DOHH2 (cell line): ENCODE data around the gene SNTA1.
A peak's percentile ranks its signal among the peaks of the same experiment; 100 is the strongest.

Experiments used
- H3F3A ChIP-seq: fragments of 200-600 bp; sonication (generic), shearing (Covaris generic); 2 replicates; pipeline ENCODE4 v1.6.0; 2016; ENCODE audit warnings: antibody characterized with exemption, mild to moderate bottlenecking; ENCODE audit not compliant: control insufficient read depth, insufficient read depth
- H3K27ac ChIP-seq: fragments of 200-600 bp; sonication (generic); 2 replicates; pipeline ENCODE4 v1.5.1; 2014; ENCODE audit warnings: low read depth, mild to moderate bottlenecking, low read length, moderate library complexity
- H3K27me3 ChIP-seq: fragments of 200-600 bp; sonication (generic); 2 replicates; pipeline ENCODE4 v1.6.1; 2014; ENCODE audit warnings: mild to moderate bottlenecking, low read length, mixed read lengths; ENCODE audit not compliant: control insufficient read depth
- H3K36me3 ChIP-seq: fragments of 200-600 bp; sonication (generic); 2 replicates; pipeline ENCODE4 v1.6.1; 2014; ENCODE audit warnings: mild to moderate bottlenecking, low read length, moderate library complexity, mixed read lengths; ENCODE audit not compliant: control insufficient read depth
- H3K4me1 ChIP-seq: fragments of 200-600 bp; sonication (generic); 2 replicates; pipeline ENCODE4 v1.6.1; 2014; ENCODE audit warnings: mild to moderate bottlenecking, low read length, mixed read lengths; ENCODE audit not compliant: control insufficient read depth
- H3K4me2 ChIP-seq: fragments of 200-600 bp; sonication (generic); 2 replicates; pipeline ENCODE4 v1.6.0; 2014; ENCODE audit warnings: mild to moderate bottlenecking, low read length, moderate library complexity
- H3K4me3 ChIP-seq: fragments of 200-600 bp; sonication (generic); 2 replicates; pipeline ENCODE4 v1.5.1; 2014; ENCODE audit warnings: mild to moderate bottlenecking, low read length, mixed read lengths
- H3K79me2 ChIP-seq: fragments of 200-600 bp; sonication (generic); 2 replicates; pipeline ENCODE4 v1.6.1; 2014; ENCODE audit warnings: mild to moderate bottlenecking, low read length, mixed read lengths; ENCODE audit not compliant: control insufficient read depth
- H3K9me2 ChIP-seq: fragments of 200-600 bp; sonication (generic); replicated peaks from 2 replicates; pipeline ENCODE4 v1.6.1; 2014; ENCODE audit warnings: mild to moderate bottlenecking, low read length, mixed read lengths; ENCODE audit not compliant: control insufficient read depth
- H3K9me3 ChIP-seq: fragments of 200-600 bp; sonication (generic); 2 replicates; pipeline ENCODE4 v1.6.1; 2014; ENCODE audit warnings: antibody characterized with exemption, low read length, mixed read lengths; ENCODE audit not compliant: control insufficient read depth, insufficient read depth
- H4K20me1 ChIP-seq: fragments of 200-600 bp; sonication (generic); 2 replicates; pipeline ENCODE4 v1.6.0; 2014; ENCODE audit warnings: low read depth, mild to moderate bottlenecking, antibody characterized with exemption, low read length, moderate library complexity; ENCODE audit not compliant: control insufficient read depth, insufficient read depth
- EZH2phosphoT487 ChIP-seq: fragments of 200-600 bp; sonication (generic); IDR thresholded peaks from 2 replicates; pipeline ENCODE4 v1.6.1; 2017; ENCODE audit warnings: borderline replicate concordance, mild to moderate bottlenecking, antibody characterized with exemption, low read length, moderate library complexity, mixed read lengths
- TF ChIP-seq, protein P1 (sequence below): fragments of 200-600 bp; sonication (generic); IDR thresholded peaks from one replicate; pipeline ENCODE4 v1.5.1; 2014; ENCODE audit warnings: antibody characterized with exemption, mild to moderate bottlenecking, low read depth, low read length; ENCODE audit not compliant: poor library complexity, severe bottlenecking

The SNTA1 gene

DNA sequence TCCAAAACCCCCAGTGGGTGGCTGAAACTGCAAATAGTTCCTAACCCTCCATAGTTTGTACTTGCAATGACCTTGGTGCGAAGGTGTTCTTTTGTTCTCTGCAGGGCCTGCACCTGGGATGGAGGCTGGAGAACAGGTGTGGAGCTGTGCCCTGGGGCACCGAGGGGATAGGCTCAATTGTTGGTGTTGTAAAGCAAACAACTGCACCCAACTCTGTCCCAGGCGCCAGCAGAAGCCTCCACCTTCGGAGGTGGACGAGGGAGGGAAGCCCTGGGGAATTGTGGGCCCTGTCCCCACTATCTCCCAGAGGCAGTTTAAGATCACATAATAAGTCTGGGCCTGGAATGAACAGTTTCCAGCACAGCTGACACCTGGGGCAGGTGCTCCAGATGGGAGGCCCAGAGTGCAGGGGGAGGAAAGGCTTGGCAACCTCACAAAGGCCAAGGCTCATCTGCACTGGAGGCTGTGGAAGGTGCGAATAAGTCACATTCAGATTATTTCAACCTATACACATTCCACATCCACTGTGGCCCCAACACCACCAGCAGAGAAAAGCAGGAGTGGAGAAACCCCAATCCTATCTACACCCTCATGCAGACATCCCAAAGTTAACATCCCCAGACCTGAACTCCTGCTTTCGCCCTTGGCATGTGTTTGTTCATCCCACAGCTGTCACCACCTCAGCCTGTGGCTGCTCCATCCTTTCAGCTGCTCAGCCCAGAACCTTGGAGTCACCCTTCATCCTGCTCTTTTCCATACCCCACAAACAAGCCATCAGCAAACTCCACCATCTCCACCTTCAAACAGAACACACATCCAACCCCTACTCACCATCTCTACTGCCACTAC is 34.0 kb upstream of the SNTA1 start:
- peaks cover 10% of the 10 kb centered on the region for H3K4me1 ChIP-seq
- no peaks in the 10 kb centered on the region for H3F3A ChIP-seq
- no peak for TF ChIP-seq EZH2phosphoT487
- TF ChIP-seq, protein P1, sequence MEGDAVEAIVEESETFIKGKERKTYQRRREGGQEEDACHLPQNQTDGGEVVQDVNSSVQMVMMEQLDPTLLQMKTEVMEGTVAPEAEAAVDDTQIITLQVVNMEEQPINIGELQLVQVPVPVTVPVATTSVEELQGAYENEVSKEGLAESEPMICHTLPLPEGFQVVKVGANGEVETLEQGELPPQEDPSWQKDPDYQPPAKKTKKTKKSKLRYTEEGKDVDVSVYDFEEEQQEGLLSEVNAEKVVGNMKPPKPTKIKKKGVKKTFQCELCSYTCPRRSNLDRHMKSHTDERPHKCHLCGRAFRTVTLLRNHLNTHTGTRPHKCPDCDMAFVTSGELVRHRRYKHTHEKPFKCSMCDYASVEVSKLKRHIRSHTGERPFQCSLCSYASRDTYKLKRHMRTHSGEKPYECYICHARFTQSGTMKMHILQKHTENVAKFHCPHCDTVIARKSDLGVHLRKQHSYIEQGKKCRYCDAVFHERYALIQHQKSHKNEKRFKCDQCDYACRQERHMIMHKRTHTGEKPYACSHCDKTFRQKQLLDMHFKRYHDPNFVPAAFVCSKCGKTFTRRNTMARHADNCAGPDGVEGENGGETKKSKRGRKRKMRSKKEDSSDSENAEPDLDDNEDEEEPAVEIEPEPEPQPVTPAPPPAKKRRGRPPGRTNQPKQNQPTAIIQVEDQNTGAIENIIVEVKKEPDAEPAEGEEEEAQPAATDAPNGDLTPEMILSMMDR = no peak
- H3K9me3 ChIP-seq = no peaks in the 10 kb centered on the region
- H3K36me3 ChIP-seq = no peaks in the 10 kb centered on the region
- no peak overlapping the region for H3K4me2 ChIP-seq
- no peak overlapping the region for H3K4me3 ChIP-seq
- peaks cover 5% of the 10 kb centered on the region; the same call in 1 of the 2 replicates for H3K27me3 ChIP-seq
- H3K9me2 ChIP-seq = no peaks in the 10 kb centered on the region
- no peak overlapping the region for H3K27ac ChIP-seq
- no peaks in the 10 kb centered on the region for H3K79me2 ChIP-seq
- H4K20me1 ChIP-seq = no peaks in the 10 kb centered on the region

DNA sequence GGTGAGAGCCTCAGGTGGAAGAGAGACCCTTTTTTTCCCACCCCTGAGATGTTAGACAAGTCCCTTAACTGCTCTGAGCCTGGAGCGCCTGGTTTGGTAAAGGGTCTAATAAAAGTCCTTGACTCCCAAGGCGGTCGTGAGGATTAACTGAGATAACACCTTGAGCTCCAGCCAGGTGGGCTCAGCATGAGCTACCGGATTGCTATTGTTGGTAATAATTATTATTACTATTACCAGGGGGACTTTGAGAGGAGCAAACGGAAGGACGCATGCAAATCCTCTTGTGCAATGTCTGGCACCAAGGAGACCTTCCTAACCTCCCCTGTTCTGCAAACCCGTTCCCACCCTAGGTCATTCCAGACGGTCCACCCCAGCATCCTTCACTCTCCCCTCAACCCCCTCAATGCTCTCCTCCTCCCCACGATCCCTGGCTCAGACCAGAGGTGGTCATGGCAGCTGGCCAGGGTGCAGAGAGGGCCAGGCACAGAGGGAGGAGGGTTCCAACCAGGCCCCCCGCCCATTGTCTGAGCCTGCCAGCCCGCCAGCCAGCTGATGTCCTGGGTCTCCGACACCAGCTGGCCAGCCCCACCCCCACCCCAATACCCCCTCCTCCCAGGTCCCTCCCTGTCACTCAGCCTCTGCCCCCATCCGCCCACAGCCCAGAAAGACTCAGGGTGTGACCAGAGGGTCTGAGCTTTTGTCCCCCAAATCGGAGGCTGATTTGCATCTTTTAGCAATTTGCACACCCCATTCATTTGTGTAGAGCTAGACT is 32.0 kb upstream of the SNTA1 start:
- no peak overlapping the region for H3K4me3 ChIP-seq
- no peaks in the 10 kb centered on the region for H3F3A ChIP-seq
- H3K79me2 ChIP-seq = no peaks in the 10 kb centered on the region
- H3K27me3 ChIP-seq = peaks cover 5% of the 10 kb centered on the region; the same call in 1 of the 2 replicates
- no peaks in the 10 kb centered on the region for H4K20me1 ChIP-seq
- H3K9me2 ChIP-seq = no peaks in the 10 kb centered on the region
- TF ChIP-seq EZH2phosphoT487 = no peak
- TF ChIP-seq, protein P1 = no peak
- no peak overlapping the region for H3K27ac ChIP-seq
- H3K9me3 ChIP-seq = no peaks in the 10 kb centered on the region
- H3K36me3 ChIP-seq = no peaks in the 10 kb centered on the region
- H3K4me1 ChIP-seq = peaks cover 10% of the 10 kb centered on the region
- H3K4me2 ChIP-seq = 0 out of 2 replicates have a peak overlapping the region, but pooled peaks have one; percentile 7

DNA sequence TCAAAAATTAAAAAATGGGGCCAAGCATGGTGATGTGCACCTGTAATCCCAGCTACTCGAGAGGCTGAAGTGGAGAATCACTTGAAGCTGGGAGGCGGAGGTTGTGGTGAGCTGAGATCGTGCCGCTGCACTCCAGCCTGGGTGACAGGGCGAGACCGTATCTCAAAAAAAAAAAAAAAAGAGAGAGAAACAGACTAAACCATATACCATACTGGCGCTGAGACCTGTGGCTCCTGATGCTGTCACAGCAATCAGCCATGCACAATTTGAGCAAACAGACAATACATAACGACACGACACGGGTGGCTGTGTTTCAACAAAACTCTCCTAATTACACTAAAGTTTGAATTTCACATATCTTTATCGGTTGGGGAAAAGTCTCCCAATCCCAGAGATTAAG is 31.4 kb upstream of the SNTA1 start:
- Histone ChIP-seq H3K27me3 (peaks cover 5% of the 10 kb centered on the region; the same call in 1 of the 2 replicates), H3K4me2 (no peak overlapping the region), H3K4me3 (no peak overlapping the region), H3F3A (no peaks in the 10 kb centered on the region), H3K79me2 (no peaks in the 10 kb centered on the region), H3K9me3 (no peaks in the 10 kb centered on the region), H3K36me3 (no peaks in the 10 kb centered on the region), H3K4me1 (peaks cover 10% of the 10 kb centered on the region), H4K20me1 (no peaks in the 10 kb centered on the region), H3K27ac (no peak overlapping the region), H3K9me2 (no peaks in the 10 kb centered on the region)
- TF ChIP-seq, protein P1 = no peak
- TF ChIP-seq EZH2phosphoT487 = no peak
